A549 (cell line): ENCODE data around the gene TRMT61A. TPM values are rescaled to one million over a fixed set of nuclear protein-coding genes. Genes with fewer than 3 reads are reported as not detected.

ENCODE experiments used
- ATAC-seq, 2 experiments: fragments of 200-7000 bp in 1 of 2; fragments of >200 bp in 1 of 2; cut with Nextera tagmentation in 1 of 2; cut with Tn5 transposase in 1 of 2; 3 replicates each; pipeline versions ENCODE4 v1.8.0 to v1.9.1; 2018 to 2020; ENCODE audit warnings: mild to moderate bottlenecking in 1 of 2, moderate library complexity in 1 of 2
- CTCF ChIA-PET: fragments of 300-600 bp; sonication (Branson Sonifier 250); formaldehyde crosslinking; extraction: SDS; loops from one replicate; lab custom pipeline; 2021; ENCODE audit warnings: antibody characterized with exemption, inconsistent platforms; lab: Yijun Ruan, JAX
- POLR2A ChIA-PET: fragments of 350-600 bp; formaldehyde crosslinking; extraction: SDS; loops from one replicate; lab custom pipeline; 2021; ENCODE audit warnings: antibody characterized with exemption, inconsistent platforms; lab: Yijun Ruan, JAX
- DNase-seq, 2 experiments: peaks; one replicate each; pipeline versions ENCODE4 v3.0.0 to v3.0.0-alpha.2; 2011 to 2016; ENCODE audit warnings: low read depth in 1 of 2, low spot score in 1 of 2
- FAIRE-seq: peaks from 2 replicates; lab custom pipeline; 2011; peaks lifted over from hg19 to GRCh38; lab: Jason Lieb, UNC
- H3K27ac ChIP-seq, 2 experiments: fragments of >200 bp; sonication (Bioruptor Twin); formaldehyde crosslinking; 3 replicates each; pipeline ENCODE4 v1.5.1; 2016 to 2017
- H3K4me1 ChIP-seq: fragments of >200 bp; sonication (Bioruptor Twin); formaldehyde crosslinking; 3 replicates; pipeline ENCODE4 v1.6.1; 2016
- H3K4me2 ChIP-seq: fragments of >200 bp; sonication (Bioruptor Twin); formaldehyde crosslinking; 3 replicates; pipeline ENCODE4 v1.6.1; 2016
- H3K4me3 ChIP-seq: fragments of >200 bp; sonication (Bioruptor Twin); formaldehyde crosslinking; 3 replicates; pipeline ENCODE4 v1.5.1; 2016
- H3K9me3 ChIP-seq: fragments of >200 bp; sonication (Bioruptor Twin); formaldehyde crosslinking; 3 replicates; pipeline ENCODE4 v1.6.1; 2016
- BHLHE40 ChIP-seq: IDR thresholded peaks from 2 replicates; pipeline ENCODE4 v1.6.1; 2012; ENCODE audit warnings: low read depth, low read length, inconsistent platforms
- CHD2 ChIP-seq: fragments of 150-350 bp; IDR thresholded peaks from 2 replicates; pipeline ENCODE4 v1.6.1; 2014; ENCODE audit warnings: low read length; ENCODE audit not compliant: partially characterized antibody
- EHF ChIP-seq: fragments of 250-450 bp; sonication (Bioruptor Pico); IDR thresholded peaks from 2 replicates; pipeline ENCODE4 v1.5.0; 2020; ENCODE audit warnings: mild to moderate bottlenecking
- EHMT2 ChIP-seq: fragments of 200-600 bp; sonication (generic); IDR thresholded peaks from 2 replicates; pipeline ENCODE4 v1.6.1; 2016; ENCODE audit warnings: antibody characterized with exemption, low read depth, mild to moderate bottlenecking, moderate library complexity
- FOSB ChIP-seq: fragments of 250-450 bp; sonication (Bioruptor Pico); IDR thresholded peaks from 2 replicates; pipeline ENCODE4 v1.5.0; 2020; ENCODE audit warnings: mild to moderate bottlenecking, moderate library complexity
- FOXS1 ChIP-seq: fragments of 250-450 bp; sonication (Bioruptor Pico); IDR thresholded peaks from 2 replicates; pipeline ENCODE4 v1.5.0; 2020; ENCODE audit warnings: mild to moderate bottlenecking, moderate library complexity
- HOXA7 ChIP-seq: fragments of 250-450 bp; sonication (Bioruptor Pico); IDR thresholded peaks from 2 replicates; pipeline ENCODE4 v1.5.0; 2020; ENCODE audit warnings: mild to moderate bottlenecking, moderate library complexity
- JUN ChIP-seq, 2 experiments: fragments of >200 bp; sonication (Bioruptor Twin); formaldehyde crosslinking; IDR thresholded peaks; 2 replicates in 1 of 2; 3 replicates in 1 of 2; pipeline ENCODE4 v1.6.1; 2016 to 2017
- JUNB ChIP-seq: fragments of >200 bp; sonication (Bioruptor Twin); formaldehyde crosslinking; IDR thresholded peaks from 2 replicates; pipeline ENCODE4 v1.6.1; 2016
- KDM1A ChIP-seq: fragments of 200-600 bp; sonication (generic); IDR thresholded peaks from 2 replicates; pipeline ENCODE4 v1.6.1; 2016; ENCODE audit warnings: low read depth, mild to moderate bottlenecking
- PHF8 ChIP-seq: fragments of 200-600 bp; sonication (generic); IDR thresholded peaks from 2 replicates; pipeline ENCODE4 v1.6.1; 2016; ENCODE audit warnings: low read depth, mild to moderate bottlenecking, antibody characterized with exemption, moderate library complexity, borderline replicate concordance
- POLR2A ChIP-seq: IDR thresholded peaks from 2 replicates; pipeline ENCODE4 v1.6.1; 2012; ENCODE audit warnings: mild to moderate bottlenecking, low read length
- POLR2AphosphoS2 ChIP-seq: conservative IDR thresholded peaks from 2 replicates; pipeline ENCODE4 v1.6.1; 2012; ENCODE audit warnings: low read length, improper control_type of control experiment, inconsistent platforms
- RFX5 ChIP-seq: fragments of 450-650 bp; IDR thresholded peaks from 2 replicates; pipeline ENCODE4 v1.7.1; 2014; ENCODE audit warnings: antibody characterized with exemption, mild to moderate bottlenecking, moderate library complexity
- RNF2 ChIP-seq: fragments of 200-600 bp; sonication (generic); IDR thresholded peaks from 2 replicates; pipeline ENCODE4 v1.6.1; 2016; ENCODE audit warnings: low read depth, mild to moderate bottlenecking, antibody characterized with exemption, moderate library complexity, borderline replicate concordance
- TFCP2L1 ChIP-seq: fragments of 250-450 bp; sonication (Bioruptor Pico); IDR thresholded peaks from 2 replicates; pipeline ENCODE4 v1.5.0; 2021; ENCODE audit warnings: mild to moderate bottlenecking
- ZC3H11A ChIP-seq: fragments of 450-650 bp; IDR thresholded peaks from 2 replicates; pipeline ENCODE4 v1.6.1; 2014; ENCODE audit warnings: antibody characterized with exemption, mild to moderate bottlenecking
- ZFP36 ChIP-seq: fragments of 450-650 bp; IDR thresholded peaks from 2 replicates; pipeline ENCODE4 v1.6.1; 2014; ENCODE audit warnings: borderline replicate concordance; ENCODE audit not compliant: partially characterized antibody
- ZNF302 ChIP-seq: fragments of 250-450 bp; sonication (Bioruptor Pico); IDR thresholded peaks from 2 replicates; pipeline ENCODE4 v1.9.0; 2021; ENCODE audit warnings: inconsistent platforms, mild to moderate bottlenecking, moderate library complexity
- WGBS: methylation state at CpG from one replicate; pipeline ENCODE4 v1.1.6; 2017; ENCODE audit errors: missing lambda C conversion rate; 5-methylcytosine and 5-hydroxymethylcytosine counted together
- polyA plus RNA-seq, 4 experiments: library from polyadenylated mRNA; depleted of rRNA in 3 of 4; stranded (reverse); fragments of >200 nt; fragmentation: RNase III in 1 of 4; extraction: RNeasy Plus Mini Kit Qiagen cat#74134 plus additional on column Dnase treatment in 1 of 4; gene quantifications; 2 replicates in 3 of 4; 3 replicates in 1 of 4; pipeline ENCODE4 v1.2.3, GENCODE V29; 2011 to 2017
- TF ChIP-seq, protein P1 (sequence below): fragments of >200 bp; sonication (Bioruptor Twin); formaldehyde crosslinking; IDR thresholded peaks from 3 replicates; pipeline ENCODE4 v1.5.1; 2016
- TF ChIP-seq, protein P2 (sequence below): fragments of 250-450 bp; sonication (Bioruptor Pico); IDR thresholded peaks from 2 replicates; pipeline ENCODE4 v1.5.0; 2021; ENCODE audit warnings: mild to moderate bottlenecking, moderate library complexity, borderline replicate concordance

The TRMT61A gene
- polyA plus RNA-seq, 2 of the 4 experiments (the other 2 are of a cell fraction): 8.3 to 19.4 TPM

DNA sequence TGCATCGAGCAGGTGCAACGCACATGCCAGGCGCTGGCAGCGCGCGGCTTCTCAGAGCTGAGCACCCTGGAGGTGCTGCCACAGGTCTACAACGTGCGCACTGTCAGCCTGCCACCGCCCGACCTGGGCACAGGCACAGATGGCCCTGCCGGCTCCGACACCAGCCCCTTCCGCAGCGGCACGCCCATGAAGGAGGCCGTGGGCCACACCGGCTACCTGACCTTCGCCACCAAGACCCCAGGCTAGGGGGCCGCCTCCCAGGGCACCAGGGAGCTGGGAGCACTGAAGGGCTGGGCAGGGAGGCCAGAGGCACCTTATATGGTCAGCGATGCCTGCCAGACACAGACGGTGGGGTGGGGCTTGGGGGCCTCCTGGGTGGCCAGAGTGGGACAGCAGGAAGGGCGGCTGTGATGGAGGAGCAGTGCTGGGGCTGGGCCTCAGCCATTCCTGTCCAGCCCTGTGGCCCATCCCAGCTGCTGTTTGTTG lies 5.6 kb downstream of the TRMT61A start (continued):
- TF ChIP-seq, protein P1, sequence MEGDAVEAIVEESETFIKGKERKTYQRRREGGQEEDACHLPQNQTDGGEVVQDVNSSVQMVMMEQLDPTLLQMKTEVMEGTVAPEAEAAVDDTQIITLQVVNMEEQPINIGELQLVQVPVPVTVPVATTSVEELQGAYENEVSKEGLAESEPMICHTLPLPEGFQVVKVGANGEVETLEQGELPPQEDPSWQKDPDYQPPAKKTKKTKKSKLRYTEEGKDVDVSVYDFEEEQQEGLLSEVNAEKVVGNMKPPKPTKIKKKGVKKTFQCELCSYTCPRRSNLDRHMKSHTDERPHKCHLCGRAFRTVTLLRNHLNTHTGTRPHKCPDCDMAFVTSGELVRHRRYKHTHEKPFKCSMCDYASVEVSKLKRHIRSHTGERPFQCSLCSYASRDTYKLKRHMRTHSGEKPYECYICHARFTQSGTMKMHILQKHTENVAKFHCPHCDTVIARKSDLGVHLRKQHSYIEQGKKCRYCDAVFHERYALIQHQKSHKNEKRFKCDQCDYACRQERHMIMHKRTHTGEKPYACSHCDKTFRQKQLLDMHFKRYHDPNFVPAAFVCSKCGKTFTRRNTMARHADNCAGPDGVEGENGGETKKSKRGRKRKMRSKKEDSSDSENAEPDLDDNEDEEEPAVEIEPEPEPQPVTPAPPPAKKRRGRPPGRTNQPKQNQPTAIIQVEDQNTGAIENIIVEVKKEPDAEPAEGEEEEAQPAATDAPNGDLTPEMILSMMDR: no peak
- TF ChIP-seq EHMT2: no peak

DNA sequence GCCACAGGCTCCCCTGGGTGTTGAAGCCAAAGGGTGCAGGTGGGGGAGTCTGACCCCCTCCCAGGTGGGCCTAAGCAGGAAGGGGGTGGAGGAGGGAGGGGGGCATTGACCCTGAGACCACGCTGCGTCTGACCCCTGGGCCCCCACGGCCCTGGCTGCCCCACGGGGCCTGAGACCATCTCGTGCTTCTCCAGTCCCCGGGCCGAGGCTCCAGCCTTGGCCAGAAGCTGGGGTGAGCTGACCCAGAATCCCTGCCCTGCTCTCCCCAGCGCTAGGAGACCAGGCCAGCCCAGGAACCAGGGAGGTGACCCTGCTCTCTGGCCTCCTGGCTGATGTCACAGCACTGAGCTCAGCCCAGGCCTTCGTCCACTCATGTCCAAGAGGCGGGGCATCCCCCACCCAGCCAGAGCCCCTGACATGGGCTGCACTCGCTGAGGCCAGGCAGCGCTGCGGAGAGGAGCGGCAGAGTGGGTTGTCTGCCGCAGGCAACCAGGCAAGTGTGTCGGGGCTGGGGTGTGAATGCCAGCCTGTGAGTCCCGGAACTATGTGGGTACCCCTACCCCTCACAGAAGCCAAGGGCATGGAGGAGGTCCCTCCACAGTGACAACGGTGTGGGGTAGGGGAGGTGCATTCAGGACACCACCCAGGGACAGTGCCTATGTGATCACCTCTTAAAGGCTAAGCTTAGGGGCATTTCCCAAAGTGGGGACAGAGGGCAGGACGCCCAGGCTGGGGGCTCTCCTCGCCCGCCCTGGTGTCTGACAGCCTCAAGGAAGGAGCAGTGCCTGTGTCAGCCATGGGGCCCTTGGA lies 6.3 kb downstream of the TRMT61A start:
- Histone ChIP-seq H3K4me2 (no peak overlapping the region), H3K9me3 (no peaks in the 10 kb centered on the region), H3K4me3 (no peak overlapping the region), H3K27ac (no peak overlapping the region), H3K4me1 (peaks cover 17% of the 10 kb centered on the region)
- ATAC-seq: no peak
- no peak for DNase-seq
- ChIA-PET POLR2A (no interaction called here), CTCF (interaction anchor here (2.4 to 28.8 kb wide), 3 partner anchors 10 to 22 kb away, joined by 6 to 489 read pairs (median 184); partner anchors contain the start of gene CKB)
- TF ChIP-seq ZNF302 (CRISPR knock-in tag): no peak
- no peak for TF ChIP-seq FOSB (CRISPR knock-in tag)
- TF ChIP-seq, protein P1: no peak
- no peak for TF ChIP-seq EHF (CRISPR knock-in tag)
- TF ChIP-seq CHD2: no peak
- TF ChIP-seq TFCP2L1: no peak
- no peak for TF ChIP-seq RFX5
- TF ChIP-seq ZC3H11A: no peak
- no peak for TF ChIP-seq FOXS1 (CRISPR knock-in tag)
- no peak for TF ChIP-seq JUN (IDR thresholded peaks at IDR 0.05)
- TF ChIP-seq, protein P2, sequence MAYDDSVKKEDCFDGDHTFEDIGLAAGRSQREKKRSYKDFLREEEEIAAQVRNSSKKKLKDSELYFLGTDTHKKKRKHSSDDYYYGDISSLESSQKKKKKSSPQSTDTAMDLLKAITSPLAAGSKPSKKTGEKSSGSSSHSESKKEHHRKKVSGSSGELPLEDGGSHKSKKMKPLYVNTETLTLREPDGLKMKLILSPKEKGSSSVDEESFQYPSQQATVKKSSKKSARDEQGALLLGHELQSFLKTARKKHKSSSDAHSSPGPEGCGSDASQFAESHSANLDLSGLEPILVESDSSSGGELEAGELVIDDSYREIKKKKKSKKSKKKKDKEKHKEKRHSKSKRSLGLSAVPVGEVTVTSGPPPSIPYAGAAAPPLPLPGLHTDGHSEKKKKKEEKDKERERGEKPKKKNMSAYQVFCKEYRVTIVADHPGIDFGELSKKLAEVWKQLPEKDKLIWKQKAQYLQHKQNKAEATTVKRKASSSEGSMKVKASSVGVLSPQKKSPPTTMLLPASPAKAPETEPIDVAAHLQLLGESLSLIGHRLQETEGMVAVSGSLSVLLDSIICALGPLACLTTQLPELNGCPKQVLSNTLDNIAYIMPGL (CRISPR knock-in tag): no peak
- no peak for FAIRE-seq
- 91% methylated on average over 16 of the region's 21 CpGs for WGBS

DNA sequence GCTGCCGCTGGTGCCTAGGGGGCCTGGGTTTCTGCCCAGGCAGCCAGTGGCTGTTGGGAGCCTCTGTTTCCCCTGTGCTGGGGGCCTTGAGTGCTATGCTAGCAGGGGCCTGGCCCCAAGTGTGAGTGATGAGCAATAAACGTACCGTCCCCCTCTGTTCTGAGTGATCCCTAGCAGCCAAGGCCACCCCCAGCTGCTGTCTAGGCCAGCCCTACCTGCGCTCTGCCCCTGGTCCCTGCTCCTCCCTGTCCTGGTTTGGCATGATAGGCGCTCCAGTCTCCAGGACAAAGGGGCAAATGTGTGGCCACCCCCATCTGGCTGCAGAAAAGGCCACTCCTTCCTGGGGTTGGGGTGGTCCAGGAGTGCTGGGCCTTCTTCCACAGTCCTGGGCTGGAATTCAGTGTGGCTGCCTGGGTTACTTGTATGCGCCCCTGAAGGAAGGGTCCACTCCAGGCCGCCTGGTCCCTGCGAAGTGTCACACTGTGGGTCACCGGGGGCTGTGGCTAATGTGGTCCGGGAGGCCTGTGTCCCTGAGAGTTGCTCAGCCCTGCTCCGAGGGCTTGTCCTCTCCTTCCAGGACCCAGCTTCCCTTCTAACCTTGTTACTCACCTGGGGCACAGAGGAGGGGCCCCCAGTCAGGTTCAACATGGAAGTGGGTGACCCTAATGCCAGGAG lies 7.0 kb downstream of the TRMT61A start:
- peaks cover 17% of the 10 kb centered on the region for H3K4me1 ChIP-seq
- TF ChIP-seq RNF2 (no peak), PHF8 (no peak), BHLHE40 (no peak), FOXS1 (CRISPR knock-in tag) (no peak), POLR2AphosphoS2 (no peak), JUNB (no peak), POLR2A (no peak), KDM1A (no peak), ZFP36 (no peak), JUN (IDR thresholded peaks at IDR 0.05) (no peak), HOXA7 (CRISPR knock-in tag) (no peak)
- no peak for ATAC-seq
- CTCF ChIA-PET: interaction anchor here (2.4 to 28.8 kb wide), 3 partner anchors 9 to 21 kb away, joined by 6 to 489 read pairs (median 184); partner anchors contain the start of gene CKB
- WGBS: 94% methylated on average over 6 of the region's 11 CpGs
- H3K9me3 ChIP-seq: no peaks in the 10 kb centered on the region
- no peak overlapping the region for H3K4me3 ChIP-seq
- no peak for FAIRE-seq
- DNase-seq: no peak
- H3K4me2 ChIP-seq: no peak overlapping the region
- no peak overlapping the region for H3K27ac ChIP-seq
- POLR2A ChIA-PET: no interaction called here
